Measurements from ENCODE around the gene MEAF6.

GRCh38 chr1:37549341-37549740 lies 34.8 kb upstream of the MEAF6 start:
- TF ChIP-seq GABPA (IDR thresholded peaks at IDR 0.05; ENCODE audit: low read depth) = no peak
- TF ChIP-seq MAX (IDR thresholded peaks at IDR 0.05; ENCODE audit: low read depth) = no peak
- no peak for TF ChIP-seq REST (IDR thresholded peaks at IDR 0.05; ENCODE audit: low read depth, low read length)
- TF ChIP-seq RXRA (IDR thresholded peaks at IDR 0.05; ENCODE audit: borderline replicate concordance, low read depth) = no peak
- TF ChIP-seq TEAD4 (IDR thresholded peaks at IDR 0.05; ENCODE audit: borderline replicate concordance, insufficient read depth) = no peak
- no peak for TF ChIP-seq USF1 (IDR thresholded peaks at IDR 0.05; ENCODE audit: borderline replicate concordance, low read depth)
- no peak for TF ChIP-seq RAD21 (IDR thresholded peaks at IDR 0.05; ENCODE audit: low read length)
- TF ChIP-seq CTCF (IDR thresholded peaks at IDR 0.05) = no peak
- no peak for TF ChIP-seq NRF1 (IDR thresholded peaks at IDR 0.05; ENCODE audit: low read depth, low read length)

Data from SK-N-SH (cell line).